Measurements from ENCODE around the gene MKRN2OS. TPM values are rescaled to one million over a fixed set of nuclear protein-coding genes. Genes with fewer than 3 reads are reported as not detected.

MKRN2OS gene
- total RNA-seq, 1 donor from 2014 or later: not detected

DNA sequence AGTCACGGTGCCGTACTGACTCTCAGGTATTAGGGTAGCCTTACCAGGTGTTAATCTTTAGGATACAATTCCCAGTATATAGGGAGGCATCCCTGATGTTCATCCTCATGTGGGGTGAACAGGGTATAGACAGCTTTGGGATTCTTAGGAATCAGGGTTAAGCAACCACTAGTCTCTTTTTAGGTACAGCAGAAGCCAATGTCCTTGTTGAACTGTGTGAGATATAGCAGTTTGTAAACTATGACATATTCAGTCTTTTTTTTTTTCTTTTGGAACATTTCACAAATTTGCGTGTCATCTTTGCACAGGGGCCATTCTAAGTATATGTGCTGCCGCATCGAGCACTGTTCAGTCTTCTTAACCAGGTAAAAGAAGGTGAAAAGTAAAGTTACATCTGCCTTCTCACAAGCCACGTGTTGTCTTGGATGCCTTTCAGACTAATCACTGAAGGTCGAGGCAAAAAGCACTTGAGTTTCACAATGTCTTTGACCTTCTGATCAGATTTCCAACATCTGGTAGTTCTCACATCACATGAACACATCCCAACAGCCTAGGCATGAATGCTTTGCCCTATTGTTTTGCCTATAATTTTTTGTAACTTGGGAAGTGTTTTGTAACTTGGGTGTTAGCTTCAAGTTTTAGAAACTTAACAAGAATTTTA is 43.8 kb downstream of the MKRN2OS start:
- Mint-ChIP-seq H3K4me3 (ENCODE audit: low read depth) (no peak overlapping the region), H3K27ac (no peak overlapping the region), H3K27me3 (ENCODE audit: low read depth) (no peaks in the 10 kb centered on the region), H3K9me3 (no peaks in the 10 kb centered on the region), H3K36me3 (ENCODE audit: low read depth) (peaks cover 57% of the 10 kb centered on the region), H3K4me1 (ENCODE audit: low read depth) (peaks cover 1% of the 10 kb centered on the region)
- DNase-seq (ENCODE audit: low spot score): no peak
- intact Hi-C loops (cut with micrococcal nuclease): no loop called here

GRCh38 chr3:12499474-12499873 is 45.8 kb downstream of the MKRN2OS start:
- intact Hi-C loops (cut with micrococcal nuclease): no loop called here
- peaks cover 47% of the 10 kb centered on the region for H3K36me3 Mint-ChIP-seq (ENCODE audit: low read depth)
- H3K9me3 Mint-ChIP-seq: no peaks in the 10 kb centered on the region
- H3K4me1 Mint-ChIP-seq (ENCODE audit: low read depth): peaks cover 1% of the 10 kb centered on the region
- H3K27ac Mint-ChIP-seq: no peak overlapping the region
- no peaks in the 10 kb centered on the region for H3K27me3 Mint-ChIP-seq (ENCODE audit: low read depth)
- no peak for DNase-seq (ENCODE audit: low spot score)
- H3K4me3 Mint-ChIP-seq (ENCODE audit: low read depth): no peak overlapping the region

- no peak overlapping the region for H3K27ac Mint-ChIP-seq
- no peaks in the 10 kb centered on the region for H3K27me3 Mint-ChIP-seq (ENCODE audit: low read depth)
- peaks cover 1% of the 10 kb centered on the region for H3K4me1 Mint-ChIP-seq (ENCODE audit: low read depth)
- no peaks in the 10 kb centered on the region for H3K9me3 Mint-ChIP-seq
- intact Hi-C loops (cut with micrococcal nuclease): no loop called here
- H3K36me3 Mint-ChIP-seq (ENCODE audit: low read depth): peaks cover 41% of the 10 kb centered on the region
- H3K4me3 Mint-ChIP-seq (ENCODE audit: low read depth): no peak overlapping the region
- no peak for DNase-seq (ENCODE audit: low spot score)
Observed at GRCh38 chr3:12496453-12496761, 48.9 kb downstream of the MKRN2OS start.

DNA sequence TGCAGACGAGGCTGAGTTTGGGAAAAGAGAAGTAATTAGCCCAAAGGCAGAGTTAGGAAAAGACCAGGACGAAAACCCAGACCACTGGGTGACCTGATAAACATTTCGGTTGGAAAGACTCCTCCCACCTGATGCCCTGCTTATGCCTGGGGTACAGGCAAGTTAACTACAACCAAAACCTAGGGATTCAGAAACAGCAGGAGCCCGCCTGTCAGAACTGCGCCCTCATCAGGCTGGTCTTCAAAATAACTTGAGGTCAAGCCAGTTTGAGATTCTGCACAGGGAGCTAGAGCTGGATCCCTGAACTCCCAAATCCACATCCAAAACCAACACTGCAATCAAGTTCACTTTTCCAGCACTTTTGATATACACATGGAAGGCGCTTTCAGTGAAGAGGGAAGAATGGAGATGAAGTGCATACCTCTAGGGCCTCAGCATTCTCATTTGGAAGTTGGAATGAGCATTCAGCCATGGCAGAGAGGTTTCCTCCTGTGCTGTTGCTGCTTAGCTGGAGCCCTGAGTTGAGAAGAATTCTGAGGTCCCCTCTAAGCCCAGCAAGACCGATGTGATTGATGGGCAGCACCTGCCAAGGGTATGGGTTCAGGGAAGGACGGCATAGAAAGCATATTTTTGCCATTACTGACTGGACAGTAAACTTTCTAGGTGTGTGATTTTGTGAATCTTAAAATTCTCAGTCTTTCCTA is 49.4 kb downstream of the MKRN2OS start:
- Mint-ChIP-seq H3K27ac (no peak overlapping the region), H3K4me1 (ENCODE audit: low read depth) (no peaks in the 10 kb centered on the region), H3K9me3 (no peaks in the 10 kb centered on the region), H3K27me3 (ENCODE audit: low read depth) (no peaks in the 10 kb centered on the region), H3K36me3 (ENCODE audit: low read depth) (peaks cover 42% of the 10 kb centered on the region), H3K4me3 (ENCODE audit: low read depth) (no peak overlapping the region)
- intact Hi-C loops (cut with micrococcal nuclease): no loop called here
- DNase-seq (ENCODE audit: low spot score): no peak

DNA sequence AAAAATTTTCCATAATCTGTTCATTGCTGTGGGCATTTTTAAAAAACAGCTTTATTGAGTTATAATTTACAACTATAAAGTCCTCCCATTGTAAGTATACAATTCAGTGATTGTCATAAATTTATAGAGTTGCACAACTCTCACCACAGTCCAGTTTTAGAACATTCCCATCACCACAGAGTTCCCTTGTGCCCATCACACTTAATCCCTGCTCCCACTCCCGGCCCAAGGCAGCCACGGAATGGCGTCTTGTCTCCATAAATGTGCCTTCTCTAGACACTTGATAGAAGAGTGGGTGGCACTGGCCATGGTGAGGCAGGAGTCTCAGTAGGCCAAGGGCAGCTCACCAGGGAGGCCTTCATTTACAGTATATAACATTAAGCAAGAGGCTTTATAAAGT is 54.8 kb downstream of the MKRN2OS start:
- Mint-ChIP-seq H3K27ac (no peak overlapping the region), H3K4me1 (ENCODE audit: low read depth) (peaks cover 11% of the 10 kb centered on the region), H3K9me3 (no peaks in the 10 kb centered on the region), H3K36me3 (ENCODE audit: low read depth) (peaks cover 29% of the 10 kb centered on the region), H3K4me3 (ENCODE audit: low read depth) (no peak overlapping the region), H3K27me3 (ENCODE audit: low read depth) (no peaks in the 10 kb centered on the region)
- no peak for DNase-seq (ENCODE audit: low spot score)
- intact Hi-C loops (cut with micrococcal nuclease): no loop called here

DNA sequence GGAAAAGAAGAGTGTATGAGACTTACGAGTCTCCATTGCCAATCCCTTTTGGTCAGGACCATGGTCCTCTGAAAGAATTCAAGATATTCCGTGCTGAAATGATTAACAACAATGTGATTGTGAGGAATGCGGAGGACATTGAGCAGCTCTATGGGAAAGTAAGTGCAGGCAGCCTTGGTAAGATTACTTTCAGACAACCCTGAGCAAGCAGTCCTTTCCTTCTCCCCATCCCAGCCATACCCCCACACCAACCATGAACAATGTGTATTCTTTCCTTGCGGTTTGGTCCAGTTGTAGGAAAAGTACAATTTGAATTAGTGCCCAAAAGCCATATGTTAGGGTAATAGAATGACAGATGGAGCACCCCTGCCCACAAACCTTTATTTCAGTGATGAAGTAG is 55.5 kb downstream of the MKRN2OS start:
- intact Hi-C loops (cut with micrococcal nuclease): no loop called here
- H3K9me3 Mint-ChIP-seq: no peaks in the 10 kb centered on the region
- peaks cover 17% of the 10 kb centered on the region for H3K4me1 Mint-ChIP-seq (ENCODE audit: low read depth)
- H3K27ac Mint-ChIP-seq: no peak overlapping the region
- peaks cover 29% of the 10 kb centered on the region for H3K36me3 Mint-ChIP-seq (ENCODE audit: low read depth)
- H3K4me3 Mint-ChIP-seq (ENCODE audit: low read depth): no peak overlapping the region
- H3K27me3 Mint-ChIP-seq (ENCODE audit: low read depth): no peaks in the 10 kb centered on the region
- DNase-seq (ENCODE audit: low spot score): no peak

Other genes starting within 250 kb of the MKRN2OS start
- 23.6 and 28.5 TPM in 2 replicates for gene TSEN2, start 61.0 kb downstream of the MKRN2OS start, total RNA-seq
- gene MKRN2, start 11.6 kb upstream of the MKRN2OS start, total RNA-seq: 21.9 and 24.7 TPM in 2 replicates
- 85.1 and 89.7 TPM in 2 replicates for gene RAF1, start 118.6 kb upstream of the MKRN2OS start, total RNA-seq
- gene TMEM40, start 213.8 kb upstream of the MKRN2OS start, total RNA-seq: not detected in 2 replicates

All from activated T-helper 2 cell treated with anti-CD3 and anti-CD28 coated beads, Interferon-gamma antibody, Interleukin-2, Interleukin-4, amounts not matched to agents 10 μg/mL and 5 μg/mL and 100 μg/mL, durations not matched to agents 14 hours and 24 hours and 36 hours (primary cell).